H1 (cell line): ENCODE data around the gene TPO. TPM values are rescaled to one million over a fixed set of nuclear protein-coding genes. Genes with fewer than 3 reads are reported as not detected.

Experiments
- CHD1 ChIP-seq: IDR thresholded peaks from 2 replicates; pipeline ENCODE4 v1.6.1; 2012; ENCODE audit warnings: low read depth, low read length, improper control_type of control experiment
- RAD21 ChIP-seq, 2 experiments: IDR thresholded peaks in 1 of 2; conservative IDR thresholded peaks in 1 of 2; 2 replicates each; pipeline ENCODE4 v1.6.1; 2011; ENCODE audit warnings: low read depth in 2 of 2, low read length in 2 of 2, improper control_type of control experiment in 1 of 2, inconsistent platforms in 1 of 2, mild to moderate bottlenecking in 1 of 2, moderate library complexity in 1 of 2
- SIN3A ChIP-seq, 2 experiments: IDR thresholded peaks in 1 of 2; conservative IDR thresholded peaks in 1 of 2; 2 replicates each; pipeline ENCODE4 v1.6.1; 2011 to 2012; ENCODE audit warnings: low read length in 2 of 2, improper control_type of control experiment in 1 of 2, low read depth in 1 of 2, mild to moderate bottlenecking in 1 of 2
- SP4 ChIP-seq: IDR thresholded peaks from 2 replicates; pipeline ENCODE4 v1.6.1; 2012; ENCODE audit warnings: low read length, inconsistent platforms
- polyA plus RNA-seq, 7 experiments: library from polyadenylated mRNA; depleted of rRNA in 3 of 7; stranded (reverse) in 5 of 7; unstranded in 2 of 7; fragments of >200 nt in 5 of 7; fragments of 200-250 nt in 2 of 7; gene quantifications; 1 replicate in 5 of 7; 2 replicates in 1 of 7; 4 replicates in 1 of 7; pipeline versions ENCODE4 v1.2.1 to v1.2.3, GENCODE V29; 2011 to 2013; ENCODE audit warnings: missing spikeins in 2 of 7, mixed read lengths in 2 of 7
- total RNA-seq: library from RNA; stranded (reverse); fragmentation: NEBNext Ultra II Directional; extraction: Animal tissue kit (Norgen Biotek cat#: 25700); gene quantifications from 2 replicates; pipeline ENCODE4 v1.2.1, GENCODE V29; 2021

Gene TPO
- total and polyA plus RNA-seq, 2 of the 8 experiments (the other 6 are each of a cell fraction or from before 2014, with no cell fraction given): not detected

DNA sequence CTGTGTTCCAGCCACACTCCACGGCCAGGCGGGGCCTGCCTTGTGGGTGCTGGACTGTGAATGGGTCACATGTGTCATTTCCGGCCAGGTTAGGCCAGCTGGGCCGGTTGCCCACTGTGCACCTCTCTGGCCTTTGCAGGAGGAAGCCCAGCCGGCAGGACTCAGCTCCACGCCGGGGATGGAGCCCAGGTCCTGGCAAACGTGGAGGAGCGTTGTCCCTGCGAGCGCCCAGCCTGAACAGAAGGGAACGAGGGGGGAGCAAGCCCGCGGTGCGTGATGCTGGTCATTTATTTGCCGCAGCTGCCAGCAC is 178.2 kb downstream of the TPO start (continued):
- TF ChIP-seq RAD21 (IDR thresholded peaks at IDR 0.05 in 1 of 2, conservative IDR thresholded peaks at IDR 0.05 in 1 of 2; ENCODE audit: low read depth in 2 of 2, low read length in 2 of 2) (no peak), SIN3A (conservative IDR thresholded peaks at IDR 0.05 in 1 of 2, IDR thresholded peaks at IDR 0.05 in 1 of 2; ENCODE audit: low read depth in 1 of 2, low read length in 2 of 2) (no peak), SP4 (no peak), CHD1 (no peak)
- TF ChIP-seq, all 59 proteins: peak for 0
